H1 (cell line): ENCODE measurements around the gene RPUSD2. TPM values are rescaled to one million over a fixed set of nuclear protein-coding genes. Genes with fewer than 3 reads are reported as not detected.
A peak's percentile ranks its signal among the peaks of the same experiment; 100 is the strongest.

Experiments
- CTCF ChIA-PET: fragments of 300-600 bp; sonication (Branson Sonifier 250); formaldehyde crosslinking; loops from one replicate; lab custom pipeline; 2021; ENCODE audit not compliant: partially characterized antibody; lab: Charles Lee
- POLR2A ChIA-PET: fragments of 300-600 bp; sonication (Branson Sonifier 250); formaldehyde crosslinking; loops from one replicate; lab custom pipeline; 2021; ENCODE audit warnings: inconsistent platforms; ENCODE audit not compliant: partially characterized antibody; lab: Charles Lee
- DNase-seq, 2 experiments: peaks; one replicate each; pipeline versions ENCODE4 v3.0.0 to v3.0.0-alpha.2; 2010 to 2022; ENCODE audit warnings: low spot score in 2 of 2, low read depth in 1 of 2, mixed read lengths in 1 of 2
- FAIRE-seq: peaks from 2 replicates; lab custom pipeline; 2011; peaks lifted over from hg19 to GRCh38; lab: Jason Lieb, UNC
- H2AFZ ChIP-seq: 2 replicates; pipeline ENCODE4 v1.8.1; 2012; ENCODE audit warnings: low read length, inconsistent platforms
- H2AK5ac ChIP-seq: 2 replicates; pipeline ENCODE4 v1.6.1; 2013; ENCODE audit warnings: low read depth, low read length
- H2BK120ac ChIP-seq: replicated peaks from 2 replicates; pipeline ENCODE3; 2013; ENCODE audit warnings: low read depth, low read length, inconsistent platforms
- H2BK12ac ChIP-seq: 2 replicates; pipeline ENCODE4 v1.6.1; 2013; ENCODE audit warnings: low read depth, low read length
- H2BK15ac ChIP-seq: 2 replicates; pipeline ENCODE4 v1.6.1; 2013; ENCODE audit warnings: low read length
- H2BK20ac ChIP-seq: 2 replicates; pipeline ENCODE4 v1.6.1; 2013; ENCODE audit warnings: low read length
- H2BK5ac ChIP-seq: 2 replicates; pipeline ENCODE4 v1.6.1; 2013; ENCODE audit warnings: low read depth, low read length
- H3K14ac ChIP-seq: 2 replicates; pipeline ENCODE4 v1.6.1; 2013; ENCODE audit warnings: inconsistent platforms; ENCODE audit not compliant: insufficient read length
- H3K18ac ChIP-seq: 2 replicates; pipeline ENCODE4 v1.6.1; 2013; ENCODE audit warnings: low read length; ENCODE audit errors: extremely low read depth
- H3K23ac ChIP-seq: 2 replicates; pipeline ENCODE4 v1.6.1; 2013; ENCODE audit warnings: inconsistent platforms; ENCODE audit not compliant: insufficient read length
- H3K23me2 ChIP-seq: 2 replicates; pipeline ENCODE4 v1.6.1; 2013; ENCODE audit warnings: low read depth, low read length
- H3K27ac ChIP-seq: 2 replicates; pipeline ENCODE4 v1.6.1; 2011; ENCODE audit warnings: low read depth, low read length, inconsistent platforms
- H3K27me3 ChIP-seq, 4 experiments: replicated peaks in 1 of 4; 1 replicate in 1 of 4; 2 replicates in 3 of 4; pipeline versions ENCODE4 v1.6.1 to v1.8.1; 2011 to 2013; ENCODE audit warnings: low read length in 3 of 4, mild to moderate bottlenecking in 3 of 4, inconsistent platforms in 2 of 4, mixed read lengths in 2 of 4, moderate library complexity in 1 of 4; ENCODE audit not compliant: control insufficient read depth in 3 of 4, insufficient read depth in 3 of 4; ENCODE audit errors: extremely low read depth in 1 of 4
- H3K36me3 ChIP-seq, 4 experiments: 2 replicates each; pipeline versions ENCODE4 v1.6.1 to v1.8.1; 2011 to 2013; ENCODE audit warnings: mild to moderate bottlenecking in 4 of 4, low read length in 3 of 4, moderate library complexity in 2 of 4, control low read depth in 1 of 4, inconsistent platforms in 1 of 4; ENCODE audit not compliant: insufficient read depth in 4 of 4, control insufficient read depth in 2 of 4
- H3K4ac ChIP-seq: replicated peaks from 2 replicates; pipeline ENCODE3; 2013; ENCODE audit warnings: low read length, low read depth, mixed read lengths, inconsistent platforms; ENCODE audit not compliant: insufficient read length
- H3K4me1 ChIP-seq, 4 experiments: replicated peaks in 1 of 4; 1 replicate in 1 of 4; 2 replicates in 3 of 4; pipeline versions ENCODE4 v1.6.1 to v1.8.1; 2011 to 2013; ENCODE audit warnings: low read length in 3 of 4, inconsistent platforms in 2 of 4, mixed read lengths in 1 of 4; ENCODE audit not compliant: insufficient read depth in 4 of 4, control insufficient read depth in 3 of 4
- H3K4me2 ChIP-seq, 2 experiments: 2 replicates each; pipeline versions ENCODE4 v1.6.1 to v1.8.1; 2011 to 2013; ENCODE audit warnings: low read depth in 2 of 2, low read length in 2 of 2, control low read depth in 1 of 2, inconsistent platforms in 1 of 2, mild to moderate bottlenecking in 1 of 2; ENCODE audit not compliant: insufficient read depth in 1 of 2
- H3K4me3 ChIP-seq, 4 experiments: fragments of 200-600, 300-600 bp in 1 of 4; sonication (generic), shearing (Covaris generic), sonication (Bioruptor Twin) in 1 of 4; 2 replicates each; pipeline versions ENCODE4 v1.5.1 to v1.8.1; 2011 to 2016; ENCODE audit warnings: low read length in 4 of 4, low read depth in 3 of 4, control low read depth in 2 of 4, inconsistent platforms in 2 of 4, mild to moderate bottlenecking in 2 of 4, mixed read lengths in 1 of 4, moderate library complexity in 1 of 4; ENCODE audit not compliant: insufficient read depth in 2 of 4; ENCODE audit errors: extremely low read depth in 1 of 4
- H3K56ac ChIP-seq: replicated peaks from 2 replicates; pipeline ENCODE3; 2013; ENCODE audit warnings: low read depth, mild to moderate bottlenecking, mixed read lengths, low read length, inconsistent platforms; ENCODE audit not compliant: insufficient read length
- H3K79me1 ChIP-seq: 2 replicates; pipeline ENCODE4 v1.6.1; 2013; ENCODE audit warnings: low read depth, low read length, control low read depth
- H3K79me2 ChIP-seq, 2 experiments: 2 replicates each; pipeline versions ENCODE4 v1.6.1 to v1.8.1; 2012 to 2013; ENCODE audit warnings: low read length in 2 of 2, mild to moderate bottlenecking in 2 of 2, inconsistent platforms in 1 of 2; ENCODE audit not compliant: insufficient read depth in 2 of 2, control insufficient read depth in 1 of 2
- H3K9ac ChIP-seq, 4 experiments: replicated peaks in 1 of 4; 1 replicate in 1 of 4; 2 replicates in 3 of 4; pipeline versions ENCODE4 v1.6.1 to v1.8.1; 2011 to 2013; ENCODE audit warnings: low read depth in 3 of 4, low read length in 3 of 4, control low read depth in 2 of 4, mild to moderate bottlenecking in 2 of 4, moderate library complexity in 2 of 4, inconsistent platforms in 1 of 4; ENCODE audit errors: extremely low read depth in 1 of 4
- H3K9me3 ChIP-seq, 2 experiments: 2 replicates each; pipeline versions ENCODE4 v1.6.1 to v1.8.1; 2012 to 2013; ENCODE audit warnings: mild to moderate bottlenecking in 2 of 2, moderate library complexity in 2 of 2, control low read depth in 1 of 2, inconsistent platforms in 1 of 2, low read depth in 1 of 2, low read length in 1 of 2, mixed read lengths in 1 of 2; ENCODE audit not compliant: insufficient read depth in 2 of 2
- H4K20me1 ChIP-seq, 2 experiments: replicated peaks in 1 of 2; 2 replicates each; pipeline versions ENCODE3 to v1.8.1; 2011 to 2013; ENCODE audit warnings: inconsistent platforms in 2 of 2, low read length in 2 of 2, mild to moderate bottlenecking in 1 of 2; ENCODE audit not compliant: insufficient read depth in 2 of 2, control insufficient read depth in 1 of 2
- H4K5ac ChIP-seq: 2 replicates; pipeline ENCODE4 v1.6.1; 2013; ENCODE audit warnings: low read length, low read depth, mixed read lengths, inconsistent platforms; ENCODE audit not compliant: insufficient read length
- H4K8ac ChIP-seq: 2 replicates; pipeline ENCODE4 v1.8.0; 2013; ENCODE audit warnings: mild to moderate bottlenecking, moderate library complexity, low read length, inconsistent platforms; ENCODE audit not compliant: insufficient read depth; ENCODE audit errors: extremely low read depth
- H4K91ac ChIP-seq: replicated peaks from 2 replicates; pipeline ENCODE3; 2013; ENCODE audit warnings: low read length, mixed read lengths, inconsistent platforms; ENCODE audit not compliant: insufficient read length
- EGR1 ChIP-seq: IDR thresholded peaks from 2 replicates; pipeline ENCODE4 v1.6.1; 2011; ENCODE audit warnings: low read depth, low read length, borderline replicate concordance
- EZH2 ChIP-seq: fragments of 200-600 bp; sonication (generic); IDR thresholded peaks from 2 replicates; pipeline ENCODE4 v1.7.1; 2012; ENCODE audit warnings: low read depth, mild to moderate bottlenecking, moderate library complexity, low read length, inconsistent platforms; ENCODE audit not compliant: severe bottlenecking
- FOSL1 ChIP-seq: IDR thresholded peaks from 2 replicates; pipeline ENCODE4 v1.6.1; 2011; ENCODE audit warnings: mild to moderate bottlenecking, low read depth, low read length, moderate library complexity; ENCODE audit not compliant: insufficient read depth
- NANOG ChIP-seq: IDR thresholded peaks from 2 replicates; pipeline ENCODE4 v1.6.1; 2011; ENCODE audit warnings: low read length, low read depth, mild to moderate bottlenecking, inconsistent platforms; ENCODE audit not compliant: insufficient read depth, poor library complexity, severe bottlenecking
- PHF8 ChIP-seq: fragments of 200-600 bp; sonication (generic); conservative IDR thresholded peaks from 2 replicates; pipeline ENCODE4 v1.7.1; 2012; ENCODE audit warnings: low read depth, mild to moderate bottlenecking, inconsistent platforms, low read length, moderate library complexity
- RAD21 ChIP-seq, 2 experiments: IDR thresholded peaks in 1 of 2; conservative IDR thresholded peaks in 1 of 2; 2 replicates each; pipeline ENCODE4 v1.6.1; 2011; ENCODE audit warnings: low read depth in 2 of 2, low read length in 2 of 2, improper control_type of control experiment in 1 of 2, inconsistent platforms in 1 of 2, mild to moderate bottlenecking in 1 of 2, moderate library complexity in 1 of 2
- SP1 ChIP-seq: IDR thresholded peaks from 2 replicates; pipeline ENCODE4 v1.6.1; 2011; ENCODE audit warnings: low read depth, low read length
- TCF12 ChIP-seq: IDR thresholded peaks from 2 replicates; pipeline ENCODE4 v1.6.1; 2011; ENCODE audit warnings: low read depth, mild to moderate bottlenecking, low read length
- WGBS, 2 experiments: shearing (Covaris generic) in 1 of 2; methylation state at CpG; one replicate each; pipeline versions ENCODE4 v1.1.6 to v1.1.7; 2013 to 2015; ENCODE audit warnings: low lambda C conversion rate in 2 of 2, mixed read lengths in 2 of 2, inconsistent platforms in 1 of 2, low coverage in 1 of 2, missing lambda C conversion rate in 1 of 2; ENCODE audit not compliant: insufficient replicate concordance in 2 of 2, insufficient coverage in 1 of 2, insufficient read length in 1 of 2; ENCODE audit errors: extremely low coverage in 1 of 2, missing lambda C conversion rate in 1 of 2; 5-methylcytosine and 5-hydroxymethylcytosine counted together
- polyA plus RNA-seq, 7 experiments: library from polyadenylated mRNA; depleted of rRNA in 3 of 7; stranded (reverse) in 5 of 7; unstranded in 2 of 7; fragments of >200 nt in 5 of 7; fragments of 200-250 nt in 2 of 7; gene quantifications; 1 replicate in 5 of 7; 2 replicates in 1 of 7; 4 replicates in 1 of 7; pipeline versions ENCODE4 v1.2.1 to v1.2.3, GENCODE V29; 2011 to 2013; ENCODE audit warnings: missing spikeins in 2 of 7, mixed read lengths in 2 of 7
- total RNA-seq: library from RNA; stranded (reverse); fragmentation: NEBNext Ultra II Directional; extraction: Animal tissue kit (Norgen Biotek cat#: 25700); gene quantifications from 2 replicates; pipeline ENCODE4 v1.2.1, GENCODE V29; 2021
- TF ChIP-seq, protein P1 (sequence below), 3 experiments: IDR thresholded peaks; 1 replicate in 2 of 3; 2 replicates in 1 of 3; pipeline versions ENCODE4 v1.5.1 to v1.6.1; 2011; ENCODE audit warnings: low read length in 3 of 3, mild to moderate bottlenecking in 3 of 3, inconsistent platforms in 2 of 3, low read depth in 1 of 3, moderate library complexity in 1 of 3; ENCODE audit not compliant: insufficient read depth in 1 of 3; ENCODE audit errors: control extremely low read depth in 1 of 3

RPUSD2 gene
- total and polyA plus RNA-seq, 2 of the 8 experiments (the other 6 are each of a cell fraction or from before 2014, with no cell fraction given) = 14.5 to 28.5 TPM

DNA sequence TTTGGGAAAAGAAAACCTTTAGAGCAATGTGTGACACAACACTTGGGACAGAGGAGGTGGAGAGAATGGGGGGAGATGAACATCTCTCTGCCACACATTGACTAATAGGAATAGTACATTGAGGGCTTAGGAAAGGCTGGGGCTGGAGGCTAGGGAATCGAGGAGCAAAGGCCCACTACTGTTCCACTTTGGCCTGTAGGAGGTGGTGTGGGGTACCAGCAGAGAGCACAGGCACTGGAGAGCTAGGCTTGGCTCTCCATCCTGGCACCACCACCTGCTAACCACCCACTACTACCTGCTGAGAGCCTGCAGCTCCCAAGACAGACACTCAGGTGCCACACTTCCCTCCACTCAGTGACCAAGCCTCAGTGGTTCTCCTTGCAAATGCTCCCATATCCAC is 23.6 kb upstream of the RPUSD2 start:
- DNase-seq = no peak
- H2BK12ac ChIP-seq = no peak overlapping the region
- no peaks in the 10 kb centered on the region for H3K79me2 ChIP-seq
- no peak overlapping the region for H3K4me3 ChIP-seq
- H4K8ac ChIP-seq = no peak overlapping the region
- H3K18ac ChIP-seq = no peak overlapping the region
- no peak overlapping the region for H3K27ac ChIP-seq
- CTCF ChIA-PET = interaction anchor here (0.6 to 1.5 kb wide), 6 partner anchors 9 to 129 kb away, joined by 3 to 4 read pairs (median 3); partner anchors contain the start of gene RPUSD2
- POLR2A ChIA-PET = interaction anchor here (0.9 kb wide), 1 partner anchor 15 kb away, joined by 3 read pairs; no protein-coding TSS in a partner anchor
- H3K9ac ChIP-seq = no peak overlapping the region
- FAIRE-seq = no peak
- H2AK5ac ChIP-seq = no peak overlapping the region
- no peak overlapping the region for H3K56ac ChIP-seq
- H2BK120ac ChIP-seq = no peak overlapping the region
- 75% methylated on average over 1 of the region's 1 CpG; no CpG with 5 or more reads in 1 of the 2 experiments for WGBS, 2 experiments
- H2AFZ ChIP-seq = no peak overlapping the region
- no peaks in the 10 kb centered on the region for H3K27me3 ChIP-seq
- no peaks in the 10 kb centered on the region for H3K79me1 ChIP-seq
- H3K4me2 ChIP-seq = no peak overlapping the region
- H4K5ac ChIP-seq = no peak overlapping the region
- H4K91ac ChIP-seq = no peak overlapping the region
- H2BK20ac ChIP-seq = no peak overlapping the region
- no peak overlapping the region for H3K23ac ChIP-seq
- H4K20me1 ChIP-seq = no peaks in the 10 kb centered on the region
- no peak for TF ChIP-seq EZH2
- peak in 1 of 2 experiments; percentile 18; a peak in 2 of 4 replicates for TF ChIP-seq RAD21 (IDR thresholded peaks at IDR 0.05 in 1 of 2, conservative IDR thresholded peaks at IDR 0.05 in 1 of 2; ENCODE audit: low read depth in 2 of 2, low read length in 2 of 2)
- TF ChIP-seq PHF8 = no peak
- no peak for TF ChIP-seq FOSL1
- TF ChIP-seq, protein P1, sequence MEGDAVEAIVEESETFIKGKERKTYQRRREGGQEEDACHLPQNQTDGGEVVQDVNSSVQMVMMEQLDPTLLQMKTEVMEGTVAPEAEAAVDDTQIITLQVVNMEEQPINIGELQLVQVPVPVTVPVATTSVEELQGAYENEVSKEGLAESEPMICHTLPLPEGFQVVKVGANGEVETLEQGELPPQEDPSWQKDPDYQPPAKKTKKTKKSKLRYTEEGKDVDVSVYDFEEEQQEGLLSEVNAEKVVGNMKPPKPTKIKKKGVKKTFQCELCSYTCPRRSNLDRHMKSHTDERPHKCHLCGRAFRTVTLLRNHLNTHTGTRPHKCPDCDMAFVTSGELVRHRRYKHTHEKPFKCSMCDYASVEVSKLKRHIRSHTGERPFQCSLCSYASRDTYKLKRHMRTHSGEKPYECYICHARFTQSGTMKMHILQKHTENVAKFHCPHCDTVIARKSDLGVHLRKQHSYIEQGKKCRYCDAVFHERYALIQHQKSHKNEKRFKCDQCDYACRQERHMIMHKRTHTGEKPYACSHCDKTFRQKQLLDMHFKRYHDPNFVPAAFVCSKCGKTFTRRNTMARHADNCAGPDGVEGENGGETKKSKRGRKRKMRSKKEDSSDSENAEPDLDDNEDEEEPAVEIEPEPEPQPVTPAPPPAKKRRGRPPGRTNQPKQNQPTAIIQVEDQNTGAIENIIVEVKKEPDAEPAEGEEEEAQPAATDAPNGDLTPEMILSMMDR (IDR thresholded peaks at IDR 0.05; ENCODE audit: control extremely low read depth in 1 of 3, insufficient read depth in 1 of 3, low read depth in 1 of 3, low read length in 3 of 3) = peak; percentile 44 to 58 (median 48)
- no peak for TF ChIP-seq SP1
- no peak for TF ChIP-seq TCF12
- TF ChIP-seq NANOG = no peak
- TF ChIP-seq EGR1 = no peak
- TF ChIP-seq, all 59 proteins: peak for 2
- no peak overlapping the region for H2BK15ac ChIP-seq
- H3K4ac ChIP-seq = no peak overlapping the region
- no peaks in the 10 kb centered on the region for H3K23me2 ChIP-seq
- H3K14ac ChIP-seq = no peak overlapping the region
- no peaks in the 10 kb centered on the region for H3K4me1 ChIP-seq
- H3K36me3 ChIP-seq = no peaks in the 10 kb centered on the region
- no peak overlapping the region for H2BK5ac ChIP-seq
- H3K9me3 ChIP-seq = no peaks in the 10 kb centered on the region
